Tibial artery (tissue), 4 donors: ENCODE results near the gene AHSA1.

Source experiments
- DNase-seq, 2 donors: peaks; one replicate each; pipeline ENCODE4 v3.0.0-alpha.2; 2019
- H3K27ac ChIP-seq, 2 donors: fragments of 200-600 bp; sonication (generic) in 1 of 2; 1 replicate in 1 of 2; 2 replicates in 1 of 2; pipeline ENCODE4 v1.5.1; 2018 to 2019; ENCODE audit warnings: mild to moderate bottlenecking in 1 of 2
- H3K27me3 ChIP-seq, 2 donors: fragments of 200-600 bp; sonication (generic) in 1 of 2; one replicate each; pipeline versions ENCODE4 v1.5.1 to v1.6.0; 2016 to 2019
- H3K36me3 ChIP-seq, 3 donors: fragments of 200-600 bp; sonication (generic) in 2 of 3; one replicate each; pipeline ENCODE4 v1.5.1; 2016 to 2019; ENCODE audit warnings: mild to moderate bottlenecking in 2 of 3
- H3K4me1 ChIP-seq, 4 donors: fragments of 200-600 bp; sonication (generic) in 2 of 4; 1 replicate in 3 of 4; 2 replicates in 1 of 4; pipeline ENCODE4 v1.5.1; 2016 to 2019
- H3K4me3 ChIP-seq, 2 donors: fragments of 200-600 bp; sonication (generic) in 1 of 2; 1 replicate in 1 of 2; 2 replicates in 1 of 2; pipeline ENCODE4 v1.5.1; 2018 to 2019; ENCODE audit warnings: mild to moderate bottlenecking in 2 of 2
- H3K9me3 ChIP-seq, 3 donors: fragments of 200-600 bp; sonication (generic) in 1 of 3; one replicate each; pipeline ENCODE4 v1.5.1; 2016 to 2019
- intact Hi-C: fragments of 100-400 bp; cut with DNase I; formaldehyde crosslinking; loops from one replicate; pipeline ENCODE4 v1.15.0; 2023; ENCODE audit warnings: low total_unique reads
- TF ChIP-seq, protein P1 (sequence below), 2 experiments: fragments of 200-600 bp in 1 of 2; fragments of 450-650 bp in 1 of 2; IDR thresholded peaks; one replicate each; pipeline ENCODE4 v1.5.1; 2017 to 2019; ENCODE audit warnings: antibody characterized with exemption in 2 of 2, mild to moderate bottlenecking in 1 of 2, moderate library complexity in 1 of 2

The AHSA1 gene

DNA sequence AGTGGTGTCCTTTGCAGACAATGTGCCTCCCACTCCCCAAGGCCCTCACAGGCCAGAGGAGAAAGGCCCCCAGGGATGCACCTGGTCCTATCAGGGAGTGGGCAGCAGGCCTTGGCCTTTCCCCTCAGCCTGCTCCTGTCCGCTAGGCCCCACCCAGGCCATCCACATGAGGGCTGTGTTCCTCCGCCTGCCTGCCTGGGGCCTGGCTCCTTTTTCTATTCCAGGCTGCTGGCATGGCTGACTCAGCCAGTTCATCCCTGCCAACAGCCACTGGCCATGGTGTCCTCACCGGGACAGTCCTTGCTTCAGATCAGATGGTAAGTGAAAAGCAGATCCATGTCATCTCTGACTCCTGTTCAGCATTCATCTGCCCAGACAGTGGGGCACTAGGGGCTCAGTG, 27.4 kb downstream of the AHSA1 start:
- no peak overlapping the region for H3K4me3 ChIP-seq
- no peak overlapping the region for H3K27ac ChIP-seq
- H3K9me3 ChIP-seq, result no peaks in the 10 kb centered on the region
- TF ChIP-seq, protein P1, sequence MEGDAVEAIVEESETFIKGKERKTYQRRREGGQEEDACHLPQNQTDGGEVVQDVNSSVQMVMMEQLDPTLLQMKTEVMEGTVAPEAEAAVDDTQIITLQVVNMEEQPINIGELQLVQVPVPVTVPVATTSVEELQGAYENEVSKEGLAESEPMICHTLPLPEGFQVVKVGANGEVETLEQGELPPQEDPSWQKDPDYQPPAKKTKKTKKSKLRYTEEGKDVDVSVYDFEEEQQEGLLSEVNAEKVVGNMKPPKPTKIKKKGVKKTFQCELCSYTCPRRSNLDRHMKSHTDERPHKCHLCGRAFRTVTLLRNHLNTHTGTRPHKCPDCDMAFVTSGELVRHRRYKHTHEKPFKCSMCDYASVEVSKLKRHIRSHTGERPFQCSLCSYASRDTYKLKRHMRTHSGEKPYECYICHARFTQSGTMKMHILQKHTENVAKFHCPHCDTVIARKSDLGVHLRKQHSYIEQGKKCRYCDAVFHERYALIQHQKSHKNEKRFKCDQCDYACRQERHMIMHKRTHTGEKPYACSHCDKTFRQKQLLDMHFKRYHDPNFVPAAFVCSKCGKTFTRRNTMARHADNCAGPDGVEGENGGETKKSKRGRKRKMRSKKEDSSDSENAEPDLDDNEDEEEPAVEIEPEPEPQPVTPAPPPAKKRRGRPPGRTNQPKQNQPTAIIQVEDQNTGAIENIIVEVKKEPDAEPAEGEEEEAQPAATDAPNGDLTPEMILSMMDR (IDR thresholded peaks at IDR 0.05), result no peak
- no peaks in the 10 kb centered on the region for H3K36me3 ChIP-seq
- intact Hi-C loops, result no loop called here
- H3K4me1 ChIP-seq, result no peaks in the 10 kb centered on the region
- peak in 1 of 2 donors; percentile 20 for DNase-seq
- H3K27me3 ChIP-seq, result no peaks in the 10 kb centered on the region

DNA sequence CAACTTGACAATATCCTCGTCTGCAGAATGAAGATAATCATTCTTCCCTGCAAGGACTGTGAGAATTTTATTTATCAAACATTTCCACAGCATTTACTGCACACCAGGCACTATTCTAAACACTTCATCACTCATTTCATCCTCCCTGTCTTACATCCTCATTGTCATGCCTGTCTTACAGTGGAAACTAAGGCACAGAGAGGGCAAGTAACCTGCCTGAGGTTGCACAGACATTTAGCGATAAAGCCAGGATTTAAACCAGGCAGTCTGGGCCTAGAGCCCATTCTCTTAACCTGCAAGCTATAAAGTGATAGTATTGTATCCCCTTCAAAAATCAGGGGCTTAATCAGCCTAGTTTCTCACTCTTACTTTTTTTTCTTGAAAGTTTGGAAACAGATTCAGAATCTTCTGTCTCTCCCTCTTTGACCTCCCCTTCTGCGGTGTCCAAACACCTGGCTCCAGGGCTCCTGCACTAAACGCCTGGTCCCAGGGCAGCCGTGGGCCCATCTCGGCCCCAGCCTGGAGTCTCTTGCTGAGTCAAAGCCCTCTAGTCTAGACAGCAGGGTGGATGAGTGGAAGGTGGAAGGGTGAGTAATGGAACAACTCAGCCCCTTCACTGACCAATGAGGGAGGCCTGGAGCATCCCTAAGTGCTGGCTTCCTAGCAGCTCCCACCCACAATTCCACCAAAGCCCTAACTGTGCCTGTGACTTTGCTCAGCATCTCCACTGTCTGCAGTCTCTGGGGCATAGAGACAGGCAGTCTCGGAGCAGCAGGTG, 28.2 kb downstream of the AHSA1 start:
- no peaks in the 10 kb centered on the region for H3K27me3 ChIP-seq
- no peaks in the 10 kb centered on the region for H3K9me3 ChIP-seq
- no peaks in the 10 kb centered on the region for H3K36me3 ChIP-seq
- H3K4me3 ChIP-seq, result no peak overlapping the region
- no peak overlapping the region for H3K27ac ChIP-seq
- no peak for DNase-seq
- TF ChIP-seq, protein P1 (IDR thresholded peaks at IDR 0.05), result no peak
- intact Hi-C loops, result no loop called here
- H3K4me1 ChIP-seq, result no peaks in the 10 kb centered on the region

DNA sequence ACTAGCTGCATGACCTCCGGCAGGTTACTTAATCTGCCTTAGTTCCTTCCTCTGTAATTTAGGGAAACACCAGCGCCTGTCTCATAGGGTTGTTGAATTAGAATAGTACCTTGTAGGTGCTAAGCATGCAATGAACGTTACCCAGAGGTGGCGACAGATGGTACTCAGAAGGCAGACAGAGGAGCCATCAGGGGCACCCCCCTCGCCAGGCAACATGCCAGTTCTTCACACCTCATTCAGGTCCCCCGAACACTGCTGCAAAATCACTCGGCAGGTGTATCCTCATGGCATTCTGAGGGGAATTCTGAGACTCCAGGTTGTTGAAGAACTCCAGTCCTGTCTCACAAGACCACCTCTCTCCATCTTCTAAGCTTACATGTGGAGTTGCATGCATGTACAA, 30.7 kb downstream of the AHSA1 start:
- intact Hi-C loops, result no loop called here
- no peaks in the 10 kb centered on the region for H3K27me3 ChIP-seq
- no peak for DNase-seq

DNA sequence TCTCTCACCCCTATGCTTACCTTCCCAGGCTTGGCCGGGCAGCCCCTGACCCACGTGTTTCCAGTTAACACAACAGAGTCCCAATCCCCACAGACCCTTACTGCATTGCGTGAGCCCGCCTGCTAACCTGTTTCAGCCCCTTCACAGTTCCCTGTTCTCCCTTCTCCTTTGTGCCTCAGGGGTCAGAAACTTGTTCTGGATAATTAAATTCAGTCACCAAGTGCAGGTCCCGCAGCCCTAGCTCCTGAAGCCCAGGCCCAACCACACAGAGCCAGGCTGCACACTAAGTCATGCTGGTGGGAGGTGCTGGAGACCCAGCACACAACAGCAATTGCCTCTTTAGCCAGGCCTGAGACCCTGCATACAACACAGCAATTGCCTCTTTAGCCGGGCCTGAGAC, 31.1 kb downstream of the AHSA1 start:
- H3K36me3 ChIP-seq, result no peaks in the 10 kb centered on the region
- DNase-seq, result no peak
- no peaks in the 10 kb centered on the region for H3K9me3 ChIP-seq
- H3K27ac ChIP-seq, result no peak overlapping the region
- H3K4me3 ChIP-seq, result no peak overlapping the region
- no peaks in the 10 kb centered on the region for H3K4me1 ChIP-seq
- no peaks in the 10 kb centered on the region for H3K27me3 ChIP-seq
- intact Hi-C loops, result no loop called here
- TF ChIP-seq, protein P1 (IDR thresholded peaks at IDR 0.05), result no peak

More for the DNA sequence above, 30.7 kb downstream of the AHSA1 start:
- no peaks in the 10 kb centered on the region for H3K36me3 ChIP-seq
- H3K4me3 ChIP-seq, result no peak overlapping the region
- no peaks in the 10 kb centered on the region for H3K9me3 ChIP-seq
- H3K4me1 ChIP-seq, result no peaks in the 10 kb centered on the region
- H3K27ac ChIP-seq, result no peak overlapping the region
- TF ChIP-seq, protein P1 (IDR thresholded peaks at IDR 0.05), result no peak

DNA sequence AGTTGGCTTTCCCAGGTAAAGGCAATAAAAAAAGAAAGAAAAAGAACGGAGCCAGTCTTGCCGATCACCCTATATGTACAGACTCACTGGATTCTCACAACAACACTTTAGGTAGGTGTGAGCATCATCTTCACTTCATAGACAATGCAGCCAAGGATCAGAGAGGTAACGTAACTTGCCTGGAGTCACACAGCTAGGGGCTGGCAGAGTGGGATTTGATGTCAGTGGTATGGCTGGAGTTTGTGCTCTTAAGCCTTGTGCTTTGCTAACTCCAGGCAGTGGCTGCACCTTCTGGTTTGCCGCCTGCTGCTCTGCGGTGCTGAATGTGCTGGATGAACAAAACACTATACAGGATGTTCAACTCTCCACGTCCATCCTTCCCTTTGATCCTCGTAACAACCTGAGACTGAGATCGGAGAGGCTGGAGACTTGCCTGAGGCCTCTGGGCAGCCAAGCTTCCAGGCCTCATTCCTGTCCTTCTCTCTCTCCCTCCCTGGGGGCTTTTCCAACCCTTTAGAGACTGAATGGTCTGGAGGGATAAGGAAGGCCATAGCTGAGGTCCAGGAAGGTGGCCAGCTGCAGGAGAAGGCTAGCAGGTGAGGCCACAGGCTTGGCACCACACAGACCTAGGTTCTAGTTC, 32.6 kb downstream of the AHSA1 start:
- no peak overlapping the region for H3K27ac ChIP-seq
- intact Hi-C loops, result no loop called here
- H3K36me3 ChIP-seq, result no peaks in the 10 kb centered on the region
- H3K4me3 ChIP-seq, result no peak overlapping the region
- H3K9me3 ChIP-seq, result no peaks in the 10 kb centered on the region
- DNase-seq, result peak in 1 of 2 donors; percentile 12
- no peaks in the 10 kb centered on the region for H3K4me1 ChIP-seq
- TF ChIP-seq, protein P1 (IDR thresholded peaks at IDR 0.05), result no peak
- H3K27me3 ChIP-seq, result peaks cover 0 to 5% of the 10 kb centered on the region in 2 donors
